Measurements from ENCODE around the gene EPN2. TPM values are rescaled to one million over a fixed set of nuclear protein-coding genes. Genes with fewer than 3 reads are reported as not detected.

EPN2 gene
- total RNA-seq, 1 experiment from 2014 or later, result 113 TPM

- no peak for DNase-seq
- Histone ChIP-seq H4K20me1 (ENCODE audit: insufficient read depth) (peaks cover 35% of the 10 kb centered on the region), H3K4me1 (replicated peaks; ENCODE audit: insufficient read depth) (peaks cover 67% of the 10 kb centered on the region), H3F3A (ENCODE audit: insufficient read depth, low read depth) (peaks cover 67% of the 10 kb centered on the region), H3K79me2 (ENCODE audit: low read depth) (peaks cover 87% of the 10 kb centered on the region), H3K9me2 (ENCODE audit: insufficient read depth) (no peaks in the 10 kb centered on the region), H3K4me2 (no peak overlapping the region), H3K4me3 (no peak overlapping the region), H3K27me3 (ENCODE audit: insufficient read depth, low read depth) (no peaks in the 10 kb centered on the region), H2AFZ (no peak overlapping the region), H3K36me3 (ENCODE audit: low read depth) (no peaks in the 10 kb centered on the region), H3K9me3 (ENCODE audit: insufficient read depth, low read depth) (no peaks in the 10 kb centered on the region), H3K27ac (no peak overlapping the region)
- intact Hi-C loops (cut with micrococcal nuclease; ENCODE audit: unreplicated experiment), result no loop called here
- ChIA-PET CTCF (no interaction called here), POLR2A (ENCODE audit: unreplicated experiment) (no interaction called here)
- BruUV-seq (replicated peaks), result no TSS peak
- TF ChIP-seq EZH2 (IDR thresholded peaks at IDR 0.05; ENCODE audit: low read depth) (no peak), CTCF (conservative IDR thresholded peaks at IDR 0.05) (no peak)
Measured at GRCh38 chr17:19244357-19244756, 7.2 kb downstream of the EPN2 start.

GRCh38 chr17:19244781-19245180 lies 7.6 kb downstream of the EPN2 start:
- H3K79me2 ChIP-seq (ENCODE audit: low read depth), result peaks cover 87% of the 10 kb centered on the region
- CTCF ChIA-PET, result interaction anchor here (0.6 kb wide), 1 partner anchor 831 kb away, joined by 3 read pairs; no protein-coding TSS in a partner anchor
- H4K20me1 ChIP-seq (ENCODE audit: insufficient read depth), result peaks cover 39% of the 10 kb centered on the region
- no peaks in the 10 kb centered on the region for H3K9me2 ChIP-seq (ENCODE audit: insufficient read depth)
- POLR2A ChIA-PET (ENCODE audit: unreplicated experiment), result interaction anchor here (0.7 kb wide), 1 partner anchor 132 kb away, joined by 3 read pairs; no protein-coding TSS in a partner anchor
- no peak overlapping the region for H3K27ac ChIP-seq
- H3K9me3 ChIP-seq (ENCODE audit: insufficient read depth, low read depth), result no peaks in the 10 kb centered on the region
- intact Hi-C loops (cut with micrococcal nuclease; ENCODE audit: unreplicated experiment), result no loop called here
- DNase-seq, result no peak
- H3K4me1 ChIP-seq (replicated peaks; ENCODE audit: insufficient read depth), result peaks cover 68% of the 10 kb centered on the region
- BruUV-seq (replicated peaks), result no TSS peak
- H3F3A ChIP-seq (ENCODE audit: insufficient read depth, low read depth), result peaks cover 65% of the 10 kb centered on the region
- no peak overlapping the region for H3K4me2 ChIP-seq
- H3K36me3 ChIP-seq (ENCODE audit: low read depth), result no peaks in the 10 kb centered on the region
- no peak overlapping the region for H3K4me3 ChIP-seq
- TF ChIP-seq EZH2 (IDR thresholded peaks at IDR 0.05; ENCODE audit: low read depth) (no peak), CTCF (conservative IDR thresholded peaks at IDR 0.05) (no peak)
- no peaks in the 10 kb centered on the region for H3K27me3 ChIP-seq (ENCODE audit: insufficient read depth, low read depth)
- H2AFZ ChIP-seq, result no peak overlapping the region

- POLR2A ChIA-PET (ENCODE audit: unreplicated experiment), result interaction anchor here (0.6 kb wide), 1 partner anchor 142 kb away, joined by 3 read pairs; no protein-coding TSS in a partner anchor
- Histone ChIP-seq H3K27ac (peak overlapping the region; percentile 54), H3K4me3 (no peak overlapping the region)
Measured at GRCh38 chr17:19247473-19247872, 10.3 kb downstream of the EPN2 start.

More at GRCh38 chr17:19247473-19247872, 10.3 kb downstream of the EPN2 start:
- TF ChIP-seq EZH2 (IDR thresholded peaks at IDR 0.05; ENCODE audit: low read depth), result no peak
- Histone ChIP-seq H3K9me3 (ENCODE audit: insufficient read depth, low read depth) (no peaks in the 10 kb centered on the region), H3K9me2 (ENCODE audit: insufficient read depth) (no peaks in the 10 kb centered on the region), H3K4me1 (replicated peaks; ENCODE audit: insufficient read depth) (peaks cover 43% of the 10 kb centered on the region), H4K20me1 (ENCODE audit: insufficient read depth) (peaks cover 36% of the 10 kb centered on the region), H3F3A (ENCODE audit: insufficient read depth, low read depth) (peaks cover 38% of the 10 kb centered on the region), H3K4me2 (peak overlapping the region; percentile 74), H2AFZ (no peak overlapping the region), H3K27me3 (ENCODE audit: insufficient read depth, low read depth) (no peaks in the 10 kb centered on the region), H3K79me2 (ENCODE audit: low read depth) (peaks cover 89% of the 10 kb centered on the region), H3K36me3 (ENCODE audit: low read depth) (no peaks in the 10 kb centered on the region)
- CTCF ChIA-PET, result interaction anchor here (0.6 kb wide), 1 partner anchor 673 kb away, joined by 3 read pairs; no protein-coding TSS in a partner anchor
- DNase-seq, result no peak
- intact Hi-C loops (cut with micrococcal nuclease; ENCODE audit: unreplicated experiment), result no loop called here
- no TSS peak for BruUV-seq (replicated peaks)

Data from PC-9 (cell line).